Neural cell (in vitro differentiated cells): ENCODE measurements around the gene ADIPOR1.

Experiments used
- EP300 ChIP-seq: fragments of 450-650 bp; conservative IDR thresholded peaks from 2 replicates; pipeline ENCODE4 v1.6.1; 2014; ENCODE audit warnings: antibody characterized with exemption, mild to moderate bottlenecking, moderate library complexity; ENCODE audit not compliant: poor library complexity, severe bottlenecking
- EZH2 ChIP-seq: fragments of 200-600, 300-800 bp; shearing (Covaris generic), sonication (generic); IDR thresholded peaks from 2 replicates; pipeline ENCODE4 v1.6.1; 2014; ENCODE audit warnings: antibody characterized with exemption, low read length, borderline replicate concordance, mild to moderate bottlenecking; ENCODE audit not compliant: insufficient read depth, poor library complexity, severe bottlenecking
- MXI1 ChIP-seq: fragments of 450-650 bp; conservative IDR thresholded peaks from 2 replicates; pipeline ENCODE4 v1.6.1; 2014; ENCODE audit warnings: antibody characterized with exemption, mild to moderate bottlenecking; ENCODE audit not compliant: poor library complexity, severe bottlenecking
- POLR2AphosphoS5 ChIP-seq: IDR thresholded peaks from 2 replicates; pipeline ENCODE4 v1.6.1; 2012
- RAD21 ChIP-seq: fragments of 450-650 bp; conservative IDR thresholded peaks from 2 replicates; pipeline ENCODE4 v1.6.1; 2014; ENCODE audit warnings: antibody characterized with exemption, mild to moderate bottlenecking, moderate library complexity
- SMC3 ChIP-seq: fragments of 450-650 bp; conservative IDR thresholded peaks from 2 replicates; pipeline ENCODE4 v1.6.1; 2014; ENCODE audit warnings: antibody characterized with exemption, mild to moderate bottlenecking, moderate library complexity; ENCODE audit not compliant: poor library complexity
- TAF1 ChIP-seq: IDR thresholded peaks from 2 replicates; pipeline ENCODE4 v1.6.1; 2012; ENCODE audit warnings: low read depth
- TF ChIP-seq, protein P1 (sequence below): fragments of 450-650 bp; IDR thresholded peaks from 2 replicates; pipeline ENCODE4 v1.5.1; 2014; ENCODE audit warnings: antibody characterized with exemption, mild to moderate bottlenecking, moderate library complexity; ENCODE audit not compliant: poor library complexity, severe bottlenecking
- TF ChIP-seq, protein P2 (sequence below): IDR thresholded peaks from 2 replicates; pipeline ENCODE4 v1.6.1; 2012; ENCODE audit warnings: borderline replicate concordance

DNA sequence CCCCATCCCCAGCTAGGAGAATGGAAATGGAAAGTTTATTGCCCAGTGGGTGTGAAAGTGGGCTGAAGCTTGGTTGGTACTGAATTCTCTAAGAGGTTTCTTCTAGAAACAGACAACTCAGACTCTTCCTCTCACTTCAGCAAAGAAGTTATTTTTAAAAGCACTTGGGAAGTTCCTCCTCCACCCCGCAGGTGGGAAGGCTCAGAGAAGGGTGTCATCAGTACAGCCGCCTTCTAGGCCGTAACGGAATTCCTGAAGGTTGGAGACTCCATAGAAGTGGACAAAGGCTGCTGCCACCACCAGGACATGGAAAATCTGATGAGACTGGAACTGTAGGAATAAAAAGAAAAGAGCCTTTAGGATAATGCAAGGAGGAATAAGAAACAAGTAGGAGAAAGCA is 16.7 kb downstream of the ADIPOR1 start:
- TF ChIP-seq, protein P1, sequence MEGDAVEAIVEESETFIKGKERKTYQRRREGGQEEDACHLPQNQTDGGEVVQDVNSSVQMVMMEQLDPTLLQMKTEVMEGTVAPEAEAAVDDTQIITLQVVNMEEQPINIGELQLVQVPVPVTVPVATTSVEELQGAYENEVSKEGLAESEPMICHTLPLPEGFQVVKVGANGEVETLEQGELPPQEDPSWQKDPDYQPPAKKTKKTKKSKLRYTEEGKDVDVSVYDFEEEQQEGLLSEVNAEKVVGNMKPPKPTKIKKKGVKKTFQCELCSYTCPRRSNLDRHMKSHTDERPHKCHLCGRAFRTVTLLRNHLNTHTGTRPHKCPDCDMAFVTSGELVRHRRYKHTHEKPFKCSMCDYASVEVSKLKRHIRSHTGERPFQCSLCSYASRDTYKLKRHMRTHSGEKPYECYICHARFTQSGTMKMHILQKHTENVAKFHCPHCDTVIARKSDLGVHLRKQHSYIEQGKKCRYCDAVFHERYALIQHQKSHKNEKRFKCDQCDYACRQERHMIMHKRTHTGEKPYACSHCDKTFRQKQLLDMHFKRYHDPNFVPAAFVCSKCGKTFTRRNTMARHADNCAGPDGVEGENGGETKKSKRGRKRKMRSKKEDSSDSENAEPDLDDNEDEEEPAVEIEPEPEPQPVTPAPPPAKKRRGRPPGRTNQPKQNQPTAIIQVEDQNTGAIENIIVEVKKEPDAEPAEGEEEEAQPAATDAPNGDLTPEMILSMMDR: no peak
- TF ChIP-seq MXI1 (no peak), EZH2 (no peak), POLR2AphosphoS5 (no peak), TAF1 (no peak), SMC3 (no peak), EP300 (no peak), RAD21 (no peak)
- TF ChIP-seq, protein P2, sequence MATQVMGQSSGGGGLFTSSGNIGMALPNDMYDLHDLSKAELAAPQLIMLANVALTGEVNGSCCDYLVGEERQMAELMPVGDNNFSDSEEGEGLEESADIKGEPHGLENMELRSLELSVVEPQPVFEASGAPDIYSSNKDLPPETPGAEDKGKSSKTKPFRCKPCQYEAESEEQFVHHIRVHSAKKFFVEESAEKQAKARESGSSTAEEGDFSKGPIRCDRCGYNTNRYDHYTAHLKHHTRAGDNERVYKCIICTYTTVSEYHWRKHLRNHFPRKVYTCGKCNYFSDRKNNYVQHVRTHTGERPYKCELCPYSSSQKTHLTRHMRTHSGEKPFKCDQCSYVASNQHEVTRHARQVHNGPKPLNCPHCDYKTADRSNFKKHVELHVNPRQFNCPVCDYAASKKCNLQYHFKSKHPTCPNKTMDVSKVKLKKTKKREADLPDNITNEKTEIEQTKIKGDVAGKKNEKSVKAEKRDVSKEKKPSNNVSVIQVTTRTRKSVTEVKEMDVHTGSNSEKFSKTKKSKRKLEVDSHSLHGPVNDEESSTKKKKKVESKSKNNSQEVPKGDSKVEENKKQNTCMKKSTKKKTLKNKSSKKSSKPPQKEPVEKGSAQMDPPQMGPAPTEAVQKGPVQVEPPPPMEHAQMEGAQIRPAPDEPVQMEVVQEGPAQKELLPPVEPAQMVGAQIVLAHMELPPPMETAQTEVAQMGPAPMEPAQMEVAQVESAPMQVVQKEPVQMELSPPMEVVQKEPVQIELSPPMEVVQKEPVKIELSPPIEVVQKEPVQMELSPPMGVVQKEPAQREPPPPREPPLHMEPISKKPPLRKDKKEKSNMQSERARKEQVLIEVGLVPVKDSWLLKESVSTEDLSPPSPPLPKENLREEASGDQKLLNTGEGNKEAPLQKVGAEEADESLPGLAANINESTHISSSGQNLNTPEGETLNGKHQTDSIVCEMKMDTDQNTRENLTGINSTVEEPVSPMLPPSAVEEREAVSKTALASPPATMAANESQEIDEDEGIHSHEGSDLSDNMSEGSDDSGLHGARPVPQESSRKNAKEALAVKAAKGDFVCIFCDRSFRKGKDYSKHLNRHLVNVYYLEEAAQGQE: no peak
